ENCODE measurements around the gene SMCP. TPM values are rescaled to one million over a fixed set of nuclear protein-coding genes. Genes with fewer than 3 reads are reported as not detected.

SMCP gene
- total RNA-seq, 1 donor from 2014 or later = not detected

DNA sequence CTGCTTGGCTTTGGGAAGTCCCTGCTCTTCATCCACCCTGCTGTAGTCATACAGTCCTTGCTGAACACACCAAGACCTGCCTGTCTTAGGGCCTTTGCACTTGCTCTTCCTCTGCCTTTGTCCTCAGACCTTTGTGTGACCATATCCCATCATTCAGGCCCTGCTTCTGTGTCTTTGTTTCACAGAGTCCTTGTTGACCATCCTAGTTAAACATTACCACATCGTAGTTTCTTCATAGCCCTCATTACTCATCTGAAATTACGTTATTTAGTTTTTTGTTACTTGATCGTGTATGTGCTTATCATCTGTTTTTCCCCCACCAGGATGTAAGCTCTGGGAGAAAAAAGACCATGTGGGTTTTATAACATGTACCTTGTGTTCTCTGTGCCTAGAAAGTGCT, 50.5 kb downstream of the SMCP start:
- H3K27ac ChIP-seq = no peak overlapping the region
- H3K4me3 ChIP-seq = no peak overlapping the region
- DNase-seq (ENCODE audit: low spot score in 2 of 2) = no peak
- intact Hi-C loops (cut with DNase I) = no loop called here
- no peaks in the 10 kb centered on the region for H3K4me1 ChIP-seq
- no peaks in the 10 kb centered on the region for H3K27me3 ChIP-seq
- no peaks in the 10 kb centered on the region for H3K36me3 ChIP-seq
- TF ChIP-seq, protein P1, sequence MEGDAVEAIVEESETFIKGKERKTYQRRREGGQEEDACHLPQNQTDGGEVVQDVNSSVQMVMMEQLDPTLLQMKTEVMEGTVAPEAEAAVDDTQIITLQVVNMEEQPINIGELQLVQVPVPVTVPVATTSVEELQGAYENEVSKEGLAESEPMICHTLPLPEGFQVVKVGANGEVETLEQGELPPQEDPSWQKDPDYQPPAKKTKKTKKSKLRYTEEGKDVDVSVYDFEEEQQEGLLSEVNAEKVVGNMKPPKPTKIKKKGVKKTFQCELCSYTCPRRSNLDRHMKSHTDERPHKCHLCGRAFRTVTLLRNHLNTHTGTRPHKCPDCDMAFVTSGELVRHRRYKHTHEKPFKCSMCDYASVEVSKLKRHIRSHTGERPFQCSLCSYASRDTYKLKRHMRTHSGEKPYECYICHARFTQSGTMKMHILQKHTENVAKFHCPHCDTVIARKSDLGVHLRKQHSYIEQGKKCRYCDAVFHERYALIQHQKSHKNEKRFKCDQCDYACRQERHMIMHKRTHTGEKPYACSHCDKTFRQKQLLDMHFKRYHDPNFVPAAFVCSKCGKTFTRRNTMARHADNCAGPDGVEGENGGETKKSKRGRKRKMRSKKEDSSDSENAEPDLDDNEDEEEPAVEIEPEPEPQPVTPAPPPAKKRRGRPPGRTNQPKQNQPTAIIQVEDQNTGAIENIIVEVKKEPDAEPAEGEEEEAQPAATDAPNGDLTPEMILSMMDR (IDR thresholded peaks at IDR 0.05) = no peak
- no peaks in the 10 kb centered on the region for H3K9me3 ChIP-seq

DNA sequence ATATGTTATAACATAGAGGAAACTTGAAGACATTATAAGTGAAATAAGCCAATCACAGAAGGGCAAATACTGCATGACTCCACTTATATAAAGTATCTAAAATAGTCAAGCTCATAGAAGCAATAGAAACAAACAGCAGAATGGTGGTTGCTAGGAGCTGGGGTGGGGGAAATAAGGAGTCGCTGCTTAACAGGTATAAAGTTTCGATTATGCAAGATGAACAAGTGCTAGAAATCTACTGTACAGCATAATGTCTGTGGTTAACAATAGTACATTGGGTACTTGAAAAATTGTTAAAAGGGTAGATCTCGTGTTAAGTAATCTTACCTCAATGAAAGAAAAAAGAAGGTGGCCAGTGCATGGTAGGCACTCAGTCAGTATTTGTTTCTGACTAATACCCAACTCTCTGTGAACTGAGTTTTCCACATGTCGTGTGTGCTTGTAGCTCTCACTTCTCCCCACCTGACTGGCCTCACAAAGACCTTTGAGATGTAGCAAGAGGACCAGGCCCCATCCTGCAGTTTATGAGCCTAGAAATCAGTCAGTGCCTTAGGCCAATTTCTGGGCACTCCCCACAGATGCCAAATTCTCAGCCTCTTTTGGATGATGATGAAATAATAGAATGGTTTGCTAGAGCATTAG, 54.2 kb downstream of the SMCP start:
- DNase-seq (ENCODE audit: low spot score in 2 of 2) = no peak
- H3K4me1 ChIP-seq = no peaks in the 10 kb centered on the region
- no peaks in the 10 kb centered on the region for H3K27me3 ChIP-seq
- no peak overlapping the region for H3K27ac ChIP-seq
- no peaks in the 10 kb centered on the region for H3K9me3 ChIP-seq
- intact Hi-C loops (cut with DNase I) = no loop called here
- TF ChIP-seq, protein P1 (IDR thresholded peaks at IDR 0.05) = no peak
- no peaks in the 10 kb centered on the region for H3K36me3 ChIP-seq
- no peak overlapping the region for H3K4me3 ChIP-seq

- no peak for DNase-seq (ENCODE audit: low spot score in 2 of 2)
- no peaks in the 10 kb centered on the region for H3K27me3 ChIP-seq
- TF ChIP-seq, protein P1 (IDR thresholded peaks at IDR 0.05) = no peak
- H3K27ac ChIP-seq = no peak overlapping the region
- no peaks in the 10 kb centered on the region for H3K36me3 ChIP-seq
- H3K4me1 ChIP-seq = no peaks in the 10 kb centered on the region
- H3K9me3 ChIP-seq = no peaks in the 10 kb centered on the region
- intact Hi-C loops (cut with DNase I) = no loop called here
- H3K4me3 ChIP-seq = no peak overlapping the region
Measured at GRCh38 chr1:152933196-152933595, 55.1 kb downstream of the SMCP start.

Other genes with a start within 250 kb of the SMCP start
- gene LCE2D, start 214.9 kb upstream of the SMCP start, total RNA-seq = not detected
- not detected for gene LCE2C, start 203.0 kb upstream of the SMCP start, total RNA-seq
- not detected for gene LCE2B, start 192.2 kb upstream of the SMCP start, total RNA-seq
- not detected for gene LCE2A, start 180.0 kb upstream of the SMCP start, total RNA-seq
- gene LCE4A, start 170.2 kb upstream of the SMCP start, total RNA-seq = not detected
- not detected for gene KPRP, start 120.3 kb upstream of the SMCP start, total RNA-seq
- gene LCE1F, start 103.2 kb upstream of the SMCP start, total RNA-seq = not detected
- gene LCE1E, start 92.1 kb upstream of the SMCP start, total RNA-seq = not detected
- gene LCE1D, start 81.6 kb upstream of the SMCP start, total RNA-seq = not detected
- gene LCE1C, start 71.7 kb upstream of the SMCP start, total RNA-seq = not detected
- gene LCE1B, start 66.4 kb upstream of the SMCP start, total RNA-seq = not detected
- gene LCE1A, start 50.8 kb upstream of the SMCP start, total RNA-seq = not detected
- gene LCE6A, start 35.5 kb upstream of the SMCP start, total RNA-seq = not detected
- gene LCE7A, start 18.3 kb upstream of the SMCP start, total RNA-seq = not detected
- not detected for gene IVL, start 30.2 kb downstream of the SMCP start, total RNA-seq
- gene SPRR5, start 68.9 kb downstream of the SMCP start, total RNA-seq = not detected
- gene SPRR4, start 92.3 kb downstream of the SMCP start, total RNA-seq = not detected
- gene SPRR1A, start 105.8 kb downstream of the SMCP start, total RNA-seq = not detected
- gene SPRR3, start 123.4 kb downstream of the SMCP start, total RNA-seq = 0.53 TPM
- not detected for gene SPRR1B, start 152.9 kb downstream of the SMCP start, total RNA-seq
- not detected for gene SPRR2D, start 162.8 kb downstream of the SMCP start, total RNA-seq
- not detected for gene SPRR2A, start 179.2 kb downstream of the SMCP start, total RNA-seq
- not detected for gene SPRR2B, start 193.3 kb downstream of the SMCP start, total RNA-seq
- gene SPRR2E, start 216.2 kb downstream of the SMCP start, total RNA-seq = not detected
- not detected for gene SPRR2F, start 235.2 kb downstream of the SMCP start, total RNA-seq

All from ascending aorta (tissue), 2 donors.